Measurements from ENCODE around the gene GRIK3. TPM values are rescaled to one million over a fixed set of nuclear protein-coding genes. Genes with fewer than 3 reads are reported as not detected.
"Not testable (repeated sequence)": the region's sequence is repeated elsewhere in the genome, so short reads cannot be mapped to it uniquely, and the experiment has no call there.

GRIK3 gene
- total and polyA plus RNA-seq, 7 donors = 0.03 to 0.15 (median 0.04) TPM; not detected in 2

GRCh38 chr1:36768486-36769178 lies 265.7 kb downstream of the GRIK3 start:
- TF ChIP-seq CTCF (IDR thresholded peaks at IDR 0.05) = no peak
- no peaks in the 10 kb centered on the region for H3K36me3 ChIP-seq (ENCODE audit: insufficient read depth in 1 of 2, low read depth in 1 of 2)
- no peaks in the 10 kb centered on the region for H3K4me1 ChIP-seq
- intact Hi-C loops (cut with DNase I) = no loop called here
- H3K27me3 ChIP-seq (ENCODE audit: insufficient read depth in 3 of 3, low read length in 2 of 3) = peaks cover 0 to 24% (median 6%) of the 10 kb centered on the region in 3 donors
- DNase-seq (no peak), ATAC-seq (no peak)
- 35 to 40% (median 39%) methylated on average over 14 of the region's 14 CpGs for WGBS, 3 donors
- no peaks in the 10 kb centered on the region for H3K9me3 ChIP-seq
- no peak overlapping the region for H3K4me3 ChIP-seq
- H3K27ac ChIP-seq = no peak overlapping the region

- DNase-seq; intact Hi-C loops (cut with DNase I); H3K36me3 ChIP-seq (ENCODE audit: insufficient read depth in 1 of 2, low read depth in 1 of 2); H3K4me3 ChIP-seq; H3K27ac ChIP-seq; ATAC-seq; H3K9me3 ChIP-seq; H3K4me1 ChIP-seq: not testable (repeated sequence)
- H3K27me3 ChIP-seq (ENCODE audit: insufficient read depth in 3 of 3, low read length in 2 of 3) = peaks cover 0 to 22% (median 6%) of the 10 kb centered on the region in 3 donors
- WGBS, 3 donors = 87 to 96% (median 93%) methylated on average over 1 of the region's 4 CpGs
Measured at GRCh38 chr1:36767429-36767828, 266.9 kb downstream of the GRIK3 start.

GRCh38 chr1:36766481-36766880 lies 267.8 kb downstream of the GRIK3 start:
- intact Hi-C loops (cut with DNase I) = no loop called here
- TF ChIP-seq CTCF (IDR thresholded peaks at IDR 0.05) = no peak
- H3K27me3 ChIP-seq (ENCODE audit: insufficient read depth in 3 of 3, low read length in 2 of 3) = peaks cover 0 to 18% (median 3%) of the 10 kb centered on the region in 3 donors
- H3K9me3 ChIP-seq = no peaks in the 10 kb centered on the region
- no peaks in the 10 kb centered on the region for H3K36me3 ChIP-seq (ENCODE audit: insufficient read depth in 1 of 2, low read depth in 1 of 2)
- H3K4me1 ChIP-seq = no peaks in the 10 kb centered on the region
- ATAC-seq = no peak
- H3K4me3 ChIP-seq = no peak overlapping the region
- H3K27ac ChIP-seq = no peak overlapping the region
- DNase-seq = no peak
- WGBS, 3 donors = 49 to 60% (median 50%) methylated on average over 4 of the region's 4 CpGs

- intact Hi-C loops (cut with DNase I) = no loop called here
Measured at GRCh38 chr1:36765785-36766300, 268.5 kb downstream of the GRIK3 start.

More at GRCh38 chr1:36765785-36766300, 268.5 kb downstream of the GRIK3 start:
- ATAC-seq (no peak), DNase-seq (no peak)
- Histone ChIP-seq H3K4me3 (no peak overlapping the region), H3K4me1 (no peaks in the 10 kb centered on the region), H3K9me3 (no peaks in the 10 kb centered on the region), H3K36me3 (ENCODE audit: insufficient read depth in 1 of 2, low read depth in 1 of 2) (no peaks in the 10 kb centered on the region), H3K27ac (no peak overlapping the region), H3K27me3 (ENCODE audit: insufficient read depth in 3 of 3, low read length in 2 of 3) (peaks cover 0 to 12% (median 2%) of the 10 kb centered on the region in 3 donors)
- TF ChIP-seq CTCF (IDR thresholded peaks at IDR 0.05) = no peak
- WGBS, 3 donors = 63 to 70% (median 70%) methylated on average over 5 of the region's 5 CpGs
